Suprapubic skin (tissue), 4 donors: Measurements from ENCODE around the gene NUDT17. TPM values are rescaled to one million over a fixed set of nuclear protein-coding genes. Genes with fewer than 3 reads are reported as not detected.

ENCODE experiments used
- DNase-seq, 2 donors: peaks; one replicate each; pipeline ENCODE4 v3.0.0-alpha.2; 2019; ENCODE audit warnings: low spot score in 2 of 2
- H3K27ac ChIP-seq: fragments of 200-600 bp; sonication (generic); one replicate; pipeline ENCODE4 v1.5.1; 2019
- H3K27me3 ChIP-seq: fragments of 200-600 bp; sonication (generic); one replicate; pipeline ENCODE4 v1.5.1; 2019
- H3K36me3 ChIP-seq: fragments of 200-600 bp; sonication (generic); one replicate; pipeline ENCODE4 v1.5.1; 2019
- H3K4me1 ChIP-seq: fragments of 200-600 bp; sonication (generic); one replicate; pipeline ENCODE4 v1.5.1; 2019
- H3K4me3 ChIP-seq: fragments of 200-600 bp; sonication (generic); one replicate; pipeline ENCODE4 v1.5.1; 2019; ENCODE audit warnings: mild to moderate bottlenecking
- H3K9me3 ChIP-seq: fragments of 200-600 bp; sonication (generic); one replicate; pipeline ENCODE4 v1.5.1; 2019
- EP300 ChIP-seq: sonication (generic); formaldehyde crosslinking; IDR thresholded peaks from one replicate; pipeline ENCODE4 v1.6.1; 2017; ENCODE audit warnings: antibody characterized with exemption
- POLR2A ChIP-seq, 2 donors: fragments of 450-650 bp; IDR thresholded peaks; one replicate each; pipeline ENCODE4 v1.6.1; 2017; ENCODE audit warnings: antibody characterized with exemption in 2 of 2, mild to moderate bottlenecking in 2 of 2, moderate library complexity in 2 of 2
- POLR2AphosphoS5 ChIP-seq, 3 donors: sonication (generic); formaldehyde crosslinking; IDR thresholded peaks; one replicate each; pipeline ENCODE4 v1.6.1; 2017; ENCODE audit warnings: antibody characterized with exemption in 3 of 3
- WGBS: methylation state at CpG from one replicate; pipeline ENCODE4 v1.1.5; 2018; 5-methylcytosine and 5-hydroxymethylcytosine counted together
- total RNA-seq, 4 donors: library from RNA; depleted of rRNA; stranded (reverse); fragments of >200 nt; gene quantifications; one replicate each; pipeline ENCODE4 v1.1.0, GENCODE V29; 2016
- TF ChIP-seq, protein P1 (sequence below), 2 donors: fragments of 200-600 bp in 1 of 2; fragments of 450-650 bp in 1 of 2; sonication (generic) in 1 of 2; IDR thresholded peaks; one replicate each; pipeline ENCODE4 v1.5.1; 2016 to 2019; ENCODE audit warnings: antibody characterized with exemption in 2 of 2, mild to moderate bottlenecking in 1 of 2, moderate library complexity in 1 of 2

Gene NUDT17
- total RNA-seq, 4 donors from 2014 or later, result 1.3 to 3.9 (median 2.1) TPM

DNA sequence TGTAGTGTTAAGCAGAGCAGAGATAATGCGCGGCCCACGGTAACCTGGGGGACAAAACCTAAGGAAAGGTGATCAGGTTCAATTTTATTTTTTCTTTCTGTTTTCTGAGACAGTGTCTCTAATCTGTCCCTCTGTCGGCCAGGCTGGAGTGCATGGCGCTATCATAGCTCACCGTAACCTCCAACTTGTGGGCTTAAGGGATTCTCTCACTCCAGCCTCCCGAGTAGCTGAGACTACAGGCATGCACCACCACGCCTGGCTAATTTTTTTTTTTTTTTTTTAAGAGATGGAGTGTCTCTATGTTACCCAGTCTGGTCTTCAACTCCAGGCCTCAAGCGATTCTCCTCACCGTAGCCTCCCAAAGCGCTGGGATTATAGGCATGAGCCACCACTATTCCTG lies 41.0 kb downstream of the NUDT17 start:
- no peak for DNase-seq
- Histone ChIP-seq H3K4me1 (peaks cover 40% of the 10 kb centered on the region), H3K9me3 (no peaks in the 10 kb centered on the region), H3K4me3 (peak overlapping the region; percentile 63), H3K27me3 (no peaks in the 10 kb centered on the region), H3K27ac (no peak overlapping the region), H3K36me3 (no peaks in the 10 kb centered on the region)
- TF ChIP-seq, protein P1, sequence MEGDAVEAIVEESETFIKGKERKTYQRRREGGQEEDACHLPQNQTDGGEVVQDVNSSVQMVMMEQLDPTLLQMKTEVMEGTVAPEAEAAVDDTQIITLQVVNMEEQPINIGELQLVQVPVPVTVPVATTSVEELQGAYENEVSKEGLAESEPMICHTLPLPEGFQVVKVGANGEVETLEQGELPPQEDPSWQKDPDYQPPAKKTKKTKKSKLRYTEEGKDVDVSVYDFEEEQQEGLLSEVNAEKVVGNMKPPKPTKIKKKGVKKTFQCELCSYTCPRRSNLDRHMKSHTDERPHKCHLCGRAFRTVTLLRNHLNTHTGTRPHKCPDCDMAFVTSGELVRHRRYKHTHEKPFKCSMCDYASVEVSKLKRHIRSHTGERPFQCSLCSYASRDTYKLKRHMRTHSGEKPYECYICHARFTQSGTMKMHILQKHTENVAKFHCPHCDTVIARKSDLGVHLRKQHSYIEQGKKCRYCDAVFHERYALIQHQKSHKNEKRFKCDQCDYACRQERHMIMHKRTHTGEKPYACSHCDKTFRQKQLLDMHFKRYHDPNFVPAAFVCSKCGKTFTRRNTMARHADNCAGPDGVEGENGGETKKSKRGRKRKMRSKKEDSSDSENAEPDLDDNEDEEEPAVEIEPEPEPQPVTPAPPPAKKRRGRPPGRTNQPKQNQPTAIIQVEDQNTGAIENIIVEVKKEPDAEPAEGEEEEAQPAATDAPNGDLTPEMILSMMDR (IDR thresholded peaks at IDR 0.05), result no peak
- TF ChIP-seq POLR2AphosphoS5 (IDR thresholded peaks at IDR 0.05), result no peak
- TF ChIP-seq EP300, result no peak
- TF ChIP-seq POLR2A (IDR thresholded peaks at IDR 0.05), result no peak
- 49% methylated on average over 11 of the region's 11 CpGs for WGBS

DNA sequence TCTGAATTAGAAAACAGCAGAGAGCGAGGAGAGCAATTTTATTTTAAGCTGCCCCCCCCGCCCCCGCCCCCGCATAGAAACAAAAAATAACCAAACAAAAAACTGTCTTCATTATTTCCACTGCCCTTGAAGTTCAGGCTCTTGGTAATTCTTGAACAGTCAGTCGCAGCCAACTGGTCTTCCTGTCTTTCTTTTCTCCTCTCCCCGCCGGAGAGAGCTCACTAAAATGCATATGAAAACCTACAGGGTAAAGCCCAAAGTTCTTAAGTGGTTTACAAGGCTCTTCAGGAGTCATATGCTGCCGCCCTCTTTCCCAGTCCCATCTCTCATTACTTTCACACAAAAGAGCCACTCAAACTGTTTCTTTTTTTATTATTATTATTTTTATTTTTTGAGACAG lies 41.4 kb downstream of the NUDT17 start:
- 79% methylated on average over 8 of the region's 8 CpGs for WGBS
- DNase-seq, result no peak
- Histone ChIP-seq H3K4me1 (peaks cover 44% of the 10 kb centered on the region), H3K36me3 (no peaks in the 10 kb centered on the region), H3K27me3 (no peaks in the 10 kb centered on the region), H3K9me3 (no peaks in the 10 kb centered on the region), H3K4me3 (no peak overlapping the region), H3K27ac (no peak overlapping the region)
- TF ChIP-seq EP300 (no peak), POLR2A (IDR thresholded peaks at IDR 0.05) (no peak), POLR2AphosphoS5 (IDR thresholded peaks at IDR 0.05) (no peak)
- TF ChIP-seq, protein P1 (IDR thresholded peaks at IDR 0.05), result no peak

DNA sequence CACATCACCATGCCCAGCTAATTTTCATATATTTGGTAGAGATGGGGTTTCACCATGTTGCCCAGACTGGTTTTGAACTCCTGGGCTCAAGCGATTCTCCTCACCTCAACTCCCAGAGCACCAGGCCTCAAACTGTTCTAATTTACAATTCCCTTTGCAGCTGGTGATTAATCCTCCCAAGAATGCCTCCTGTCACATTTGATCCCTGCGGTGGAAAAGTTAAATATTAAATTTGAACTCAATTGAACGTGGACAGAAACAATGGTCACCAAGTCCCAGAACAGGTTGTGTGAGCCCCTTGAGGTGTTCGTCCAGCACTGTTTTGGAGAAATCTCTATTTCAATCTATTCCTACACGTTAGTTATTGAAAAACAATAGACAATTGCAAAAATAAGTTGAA lies 42.2 kb downstream of the NUDT17 start:
- H3K27ac ChIP-seq, result no peak overlapping the region
- no peak overlapping the region for H3K4me3 ChIP-seq
- TF ChIP-seq POLR2A (IDR thresholded peaks at IDR 0.05) (no peak), POLR2AphosphoS5 (IDR thresholded peaks at IDR 0.05) (no peak), EP300 (no peak)
- TF ChIP-seq, protein P1 (IDR thresholded peaks at IDR 0.05), result no peak
- no peaks in the 10 kb centered on the region for H3K27me3 ChIP-seq
- peaks cover 52% of the 10 kb centered on the region for H3K4me1 ChIP-seq
- H3K36me3 ChIP-seq, result no peaks in the 10 kb centered on the region
- WGBS, result 81% methylated on average over 5 of the region's 5 CpGs
- no peaks in the 10 kb centered on the region for H3K9me3 ChIP-seq
- DNase-seq, result no peak

DNA sequence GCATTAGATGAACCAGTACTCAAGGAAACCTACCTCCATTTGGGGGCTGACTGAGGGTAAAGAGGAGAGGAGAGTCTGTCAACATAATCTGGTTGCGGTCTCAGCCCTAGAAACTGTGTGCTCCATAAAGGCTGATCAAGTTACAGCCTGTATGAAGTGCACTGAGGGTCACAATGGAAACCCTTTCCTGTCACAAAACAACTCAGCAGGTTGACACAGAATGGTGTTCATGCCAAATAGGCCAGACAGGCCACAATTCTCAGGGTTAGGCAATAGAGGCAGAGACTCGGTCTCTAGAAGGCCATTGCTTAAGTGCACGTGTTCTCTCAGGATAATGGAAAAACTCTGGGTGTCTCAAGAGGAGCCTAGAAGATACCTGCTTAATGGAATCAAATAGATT lies 44.3 kb downstream of the NUDT17 start:
- Histone ChIP-seq H3K27ac (peak overlapping the region; percentile 92), H3K9me3 (no peaks in the 10 kb centered on the region), H3K4me1 (peaks cover 52% of the 10 kb centered on the region), H3K4me3 (no peak overlapping the region), H3K36me3 (no peaks in the 10 kb centered on the region), H3K27me3 (no peaks in the 10 kb centered on the region)
- no peak for DNase-seq
- 94% methylated on average over 3 of the region's 3 CpGs for WGBS
- TF ChIP-seq POLR2AphosphoS5 (IDR thresholded peaks at IDR 0.05), result no peak
- no peak for TF ChIP-seq POLR2A (IDR thresholded peaks at IDR 0.05)
- no peak for TF ChIP-seq EP300
- TF ChIP-seq, protein P1 (IDR thresholded peaks at IDR 0.05), result no peak

DNA sequence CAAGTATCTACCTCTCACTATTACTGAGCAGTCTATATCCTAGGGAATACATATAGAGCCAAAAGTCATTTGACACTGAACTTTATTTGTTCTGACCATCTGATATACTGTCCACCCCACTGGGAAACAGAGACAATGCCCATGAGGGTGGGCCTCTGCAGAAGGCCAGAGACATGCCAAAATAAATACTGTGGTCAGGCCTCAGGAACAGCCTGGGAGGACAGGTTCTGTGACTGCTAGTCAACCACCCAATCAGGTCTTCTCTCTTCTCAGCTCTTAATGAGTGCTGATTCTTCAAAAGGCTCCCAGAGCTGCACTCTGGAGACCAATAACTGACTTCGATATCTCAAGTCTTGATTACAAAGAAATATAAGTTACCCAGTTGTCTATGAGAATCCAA lies 45.7 kb downstream of the NUDT17 start:
- Histone ChIP-seq H3K27ac (peak overlapping the region; percentile 92), H3K9me3 (no peaks in the 10 kb centered on the region), H3K4me1 (peaks cover 40% of the 10 kb centered on the region), H3K36me3 (no peaks in the 10 kb centered on the region), H3K27me3 (no peaks in the 10 kb centered on the region), H3K4me3 (peak overlapping the region; percentile 28)
- TF ChIP-seq, protein P1 (IDR thresholded peaks at IDR 0.05), result no peak
- no peak for TF ChIP-seq POLR2AphosphoS5 (IDR thresholded peaks at IDR 0.05)
- TF ChIP-seq POLR2A (IDR thresholded peaks at IDR 0.05), result no peak
- TF ChIP-seq EP300, result no peak
- DNase-seq, result no peak
- 25% methylated on average over 1 of the region's 1 CpG for WGBS
